ENCODE measurements around the gene SLC7A9. TPM values are rescaled to one million over a fixed set of nuclear protein-coding genes. Genes with fewer than 3 reads are reported as not detected.

Gene SLC7A9
- total RNA-seq, 1 donor from 2014 or later = 5.4 TPM

DNA sequence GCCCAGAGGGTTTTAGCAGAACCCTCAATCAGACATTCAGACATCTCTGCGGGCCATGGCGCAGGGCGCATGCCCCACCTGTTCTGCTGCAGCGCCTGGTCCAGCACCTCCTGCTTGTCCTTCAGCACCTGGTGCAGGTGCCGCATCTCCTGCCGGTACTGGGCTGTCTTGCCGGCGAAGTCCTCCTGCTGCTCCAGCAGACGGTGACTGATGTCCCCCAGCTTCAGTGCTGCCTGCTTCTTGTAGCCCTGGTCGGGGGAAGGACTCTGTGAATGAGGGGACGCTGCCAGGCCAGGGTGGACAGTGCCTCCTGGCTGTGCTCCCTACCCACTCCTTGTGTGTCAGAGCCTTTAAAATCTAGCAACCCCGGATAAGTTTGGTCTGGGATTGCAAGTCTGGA is 12.2 kb upstream of the SLC7A9 start:
- peaks cover 10% of the 10 kb centered on the region for H3K36me3 Mint-ChIP-seq (ENCODE audit: insufficient read depth)
- H3K4me3 Mint-ChIP-seq (ENCODE audit: low read depth) = no peak overlapping the region
- TF ChIP-seq, protein P1, sequence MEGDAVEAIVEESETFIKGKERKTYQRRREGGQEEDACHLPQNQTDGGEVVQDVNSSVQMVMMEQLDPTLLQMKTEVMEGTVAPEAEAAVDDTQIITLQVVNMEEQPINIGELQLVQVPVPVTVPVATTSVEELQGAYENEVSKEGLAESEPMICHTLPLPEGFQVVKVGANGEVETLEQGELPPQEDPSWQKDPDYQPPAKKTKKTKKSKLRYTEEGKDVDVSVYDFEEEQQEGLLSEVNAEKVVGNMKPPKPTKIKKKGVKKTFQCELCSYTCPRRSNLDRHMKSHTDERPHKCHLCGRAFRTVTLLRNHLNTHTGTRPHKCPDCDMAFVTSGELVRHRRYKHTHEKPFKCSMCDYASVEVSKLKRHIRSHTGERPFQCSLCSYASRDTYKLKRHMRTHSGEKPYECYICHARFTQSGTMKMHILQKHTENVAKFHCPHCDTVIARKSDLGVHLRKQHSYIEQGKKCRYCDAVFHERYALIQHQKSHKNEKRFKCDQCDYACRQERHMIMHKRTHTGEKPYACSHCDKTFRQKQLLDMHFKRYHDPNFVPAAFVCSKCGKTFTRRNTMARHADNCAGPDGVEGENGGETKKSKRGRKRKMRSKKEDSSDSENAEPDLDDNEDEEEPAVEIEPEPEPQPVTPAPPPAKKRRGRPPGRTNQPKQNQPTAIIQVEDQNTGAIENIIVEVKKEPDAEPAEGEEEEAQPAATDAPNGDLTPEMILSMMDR (IDR thresholded peaks at IDR 0.05; ENCODE audit: unreplicated experiment) = no peak
- no peak for DNase-seq (ENCODE audit: low spot score, unreplicated experiment)
- H3K27me3 Mint-ChIP-seq = no peaks in the 10 kb centered on the region
- H3K27ac Mint-ChIP-seq = no peak overlapping the region
- H3K9me3 Mint-ChIP-seq (ENCODE audit: low read depth) = no peaks in the 10 kb centered on the region
- H3K4me1 Mint-ChIP-seq (ENCODE audit: low read depth) = no peaks in the 10 kb centered on the region

DNA sequence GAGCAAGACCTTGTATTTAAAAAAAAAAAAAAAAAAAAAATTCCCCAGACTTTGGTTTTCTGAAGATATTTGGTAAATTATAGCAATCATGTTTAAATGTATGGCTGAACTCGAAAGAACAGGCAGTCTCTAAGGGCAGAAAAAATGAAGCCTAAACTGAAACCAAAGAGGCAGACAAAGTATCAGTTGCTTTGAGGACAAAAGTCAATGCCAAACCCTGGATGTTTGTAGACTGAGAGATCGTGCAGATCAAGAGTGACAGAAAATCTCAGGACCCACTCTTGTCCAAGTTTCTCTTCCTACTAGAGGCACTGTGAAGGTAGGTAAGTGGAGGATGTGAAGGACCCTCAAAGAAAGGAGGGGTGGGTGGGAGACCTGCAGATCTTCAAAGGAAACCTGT is 11.1 kb upstream of the SLC7A9 start:
- Mint-ChIP-seq H3K27me3 (no peaks in the 10 kb centered on the region), H3K36me3 (ENCODE audit: insufficient read depth) (peaks cover 12% of the 10 kb centered on the region), H3K4me1 (ENCODE audit: low read depth) (no peaks in the 10 kb centered on the region), H3K27ac (no peak overlapping the region), H3K4me3 (ENCODE audit: low read depth) (no peak overlapping the region), H3K9me3 (ENCODE audit: low read depth) (no peaks in the 10 kb centered on the region)
- no peak for DNase-seq (ENCODE audit: low spot score, unreplicated experiment)
- TF ChIP-seq, protein P1 (IDR thresholded peaks at IDR 0.05; ENCODE audit: unreplicated experiment) = no peak

DNA sequence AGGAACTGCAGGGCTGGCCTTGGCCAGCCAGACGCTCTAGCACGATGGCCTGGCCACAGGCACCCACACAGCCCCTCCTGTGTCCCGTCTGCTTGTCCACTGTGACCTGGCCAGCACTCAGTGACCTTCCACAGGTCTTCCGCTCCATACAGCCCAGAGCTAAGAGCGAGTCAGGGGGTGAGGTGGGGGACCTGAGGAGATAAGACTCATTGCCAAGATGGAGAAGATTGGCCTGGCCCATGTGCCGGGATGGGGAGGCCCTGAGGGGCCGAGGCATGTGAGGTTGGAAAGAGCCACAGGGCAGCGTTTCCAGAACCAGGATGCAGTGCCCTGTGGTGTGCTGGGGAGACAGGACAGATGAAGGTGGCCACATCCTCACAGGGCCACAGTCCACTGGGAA is 10.2 kb upstream of the SLC7A9 start:
- H3K4me3 Mint-ChIP-seq (ENCODE audit: low read depth) = no peak overlapping the region
- no peak overlapping the region for H3K27ac Mint-ChIP-seq
- H3K9me3 Mint-ChIP-seq (ENCODE audit: low read depth) = no peaks in the 10 kb centered on the region
- H3K36me3 Mint-ChIP-seq (ENCODE audit: insufficient read depth) = peaks cover 12% of the 10 kb centered on the region
- TF ChIP-seq, protein P1 (IDR thresholded peaks at IDR 0.05; ENCODE audit: unreplicated experiment) = no peak
- DNase-seq (ENCODE audit: low spot score, unreplicated experiment) = no peak
- no peaks in the 10 kb centered on the region for H3K27me3 Mint-ChIP-seq
- H3K4me1 Mint-ChIP-seq (ENCODE audit: low read depth) = no peaks in the 10 kb centered on the region

DNA sequence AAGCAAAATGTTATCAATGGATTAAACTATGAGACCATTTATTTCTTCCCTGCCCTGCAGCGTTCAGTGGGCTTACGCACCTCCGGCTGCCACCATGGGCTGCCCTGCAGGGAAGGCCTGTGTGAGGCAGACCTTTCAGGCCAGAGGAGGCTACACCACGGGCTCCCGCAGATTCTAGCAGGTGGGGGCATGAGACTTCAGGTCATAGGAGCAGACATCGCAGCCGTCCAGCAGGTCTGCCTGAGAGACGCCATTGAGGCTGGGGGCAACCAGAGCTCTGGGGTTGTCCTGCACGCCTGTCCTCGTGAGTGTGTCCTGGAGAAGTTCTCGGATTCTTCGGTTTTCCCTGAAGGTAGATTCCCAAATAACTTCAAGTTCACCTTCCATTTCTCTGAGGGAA is 9.4 kb upstream of the SLC7A9 start:
- H3K9me3 Mint-ChIP-seq (ENCODE audit: low read depth) = no peaks in the 10 kb centered on the region
- H3K27me3 Mint-ChIP-seq = no peaks in the 10 kb centered on the region
- no peak overlapping the region for H3K4me3 Mint-ChIP-seq (ENCODE audit: low read depth)
- H3K27ac Mint-ChIP-seq = no peak overlapping the region
- peaks cover 12% of the 10 kb centered on the region for H3K36me3 Mint-ChIP-seq (ENCODE audit: insufficient read depth)
- no peaks in the 10 kb centered on the region for H3K4me1 Mint-ChIP-seq (ENCODE audit: low read depth)
- DNase-seq (ENCODE audit: low spot score, unreplicated experiment) = no peak
- TF ChIP-seq, protein P1 (IDR thresholded peaks at IDR 0.05; ENCODE audit: unreplicated experiment) = no peak

DNA sequence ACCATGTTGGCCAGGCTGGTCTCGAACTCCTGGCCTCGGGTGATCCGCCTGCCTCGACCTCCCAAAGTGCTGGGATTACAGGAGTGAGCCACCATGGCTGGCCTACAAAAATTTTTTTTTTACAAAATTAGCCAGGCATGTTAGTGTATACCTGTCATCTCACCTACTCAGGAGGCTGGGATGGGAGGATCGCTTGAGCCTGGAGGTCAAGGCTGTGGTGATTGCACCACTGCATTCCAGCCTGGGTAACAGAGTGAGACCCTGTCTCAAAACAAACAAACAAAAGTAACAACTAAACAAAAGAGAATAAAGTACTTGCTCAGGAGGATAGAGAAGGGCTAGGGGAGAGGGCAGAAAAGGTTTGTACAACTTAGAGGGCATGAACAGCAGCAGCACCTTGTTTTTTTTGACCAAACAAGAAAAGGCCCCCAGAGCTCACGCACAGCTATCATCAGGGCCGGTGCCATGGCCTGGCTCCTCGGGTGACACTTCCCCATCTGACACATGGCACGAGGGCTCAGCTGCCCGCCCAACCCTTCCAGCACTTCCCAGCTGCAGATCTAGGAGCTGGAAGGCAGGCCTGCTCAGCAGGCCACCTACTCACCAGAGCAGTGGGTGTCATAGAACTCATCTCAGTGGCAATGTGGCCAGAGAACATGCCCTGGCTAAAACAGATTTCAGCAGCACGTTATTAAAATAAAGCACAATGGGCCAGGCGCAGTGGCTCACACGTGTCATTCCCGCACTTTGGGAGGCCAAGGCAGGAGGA is 8.6 kb upstream of the SLC7A9 start:
- no peak overlapping the region for H3K27ac Mint-ChIP-seq

More for the DNA sequence above, 8.6 kb upstream of the SLC7A9 start:
- TF ChIP-seq, protein P1 (IDR thresholded peaks at IDR 0.05; ENCODE audit: unreplicated experiment) = no peak
- peaks cover 10% of the 10 kb centered on the region for H3K36me3 Mint-ChIP-seq (ENCODE audit: insufficient read depth)
- no peaks in the 10 kb centered on the region for H3K27me3 Mint-ChIP-seq
- DNase-seq (ENCODE audit: low spot score, unreplicated experiment) = no peak
- no peak overlapping the region for H3K4me3 Mint-ChIP-seq (ENCODE audit: low read depth)
- H3K9me3 Mint-ChIP-seq (ENCODE audit: low read depth) = no peaks in the 10 kb centered on the region
- H3K4me1 Mint-ChIP-seq (ENCODE audit: low read depth) = no peaks in the 10 kb centered on the region

All from progenitor cell of endocrine pancreas (in vitro differentiated cells).